GM23248 (cell line): ENCODE data around the gene HSD17B12. TPM values are rescaled to one million over a fixed set of nuclear protein-coding genes. Genes with fewer than 3 reads are reported as not detected.
"Not testable (repeated sequence)": the region's sequence is repeated elsewhere in the genome, so short reads cannot be mapped to it uniquely, and the experiment has no call there.

ENCODE experiments used
- DNase-seq: peaks from one replicate; pipeline ENCODE4 v3.0.0-alpha.2; 2015
- H2AFZ ChIP-seq: fragments of 200-600 bp; sonication (generic); 2 replicates; pipeline ENCODE4 v1.6.1; 2016; ENCODE audit warnings: antibody characterized with exemption
- H3F3A ChIP-seq: fragments of 200-600 bp; sonication (generic); 2 replicates; pipeline ENCODE4 v1.6.1; 2016; ENCODE audit warnings: mild to moderate bottlenecking, antibody characterized with exemption, mixed run types; ENCODE audit not compliant: insufficient read depth
- H3K27ac ChIP-seq: fragments of 200-600 bp; sonication (generic); 2 replicates; pipeline ENCODE4 v1.5.1; 2016; ENCODE audit warnings: mild to moderate bottlenecking
- H3K27me3 ChIP-seq: fragments of 200-600 bp; sonication (generic); replicated peaks from 2 replicates; pipeline ENCODE4 v1.6.1; 2016; ENCODE audit warnings: mild to moderate bottlenecking; ENCODE audit not compliant: insufficient read depth
- H3K36me3 ChIP-seq: fragments of 200-600 bp; sonication (generic); 2 replicates; pipeline ENCODE4 v1.6.1; 2016; ENCODE audit warnings: low read depth, mild to moderate bottlenecking
- H3K4me1 ChIP-seq: fragments of 200-600 bp; sonication (generic); 2 replicates; pipeline ENCODE4 v1.6.1; 2016; ENCODE audit warnings: mild to moderate bottlenecking; ENCODE audit not compliant: insufficient read depth
- H3K4me2 ChIP-seq: fragments of 200-600 bp; sonication (generic); one replicate; pipeline ENCODE4 v1.6.1; 2016; ENCODE audit warnings: mild to moderate bottlenecking; ENCODE audit not compliant: unreplicated experiment
- H3K4me3 ChIP-seq: fragments of 200-600 bp; sonication (generic); 2 replicates; pipeline ENCODE4 v1.5.1; 2016; ENCODE audit warnings: mild to moderate bottlenecking
- H3K79me2 ChIP-seq: fragments of 200-600 bp; sonication (generic); 2 replicates; pipeline ENCODE4 v1.6.1; 2016; ENCODE audit warnings: mild to moderate bottlenecking; ENCODE audit not compliant: insufficient read depth
- H3K9ac ChIP-seq: fragments of 200-600 bp; sonication (generic); 2 replicates; pipeline ENCODE4 v1.6.1; 2016; ENCODE audit warnings: mild to moderate bottlenecking
- H3K9me2 ChIP-seq: fragments of 200-600 bp; sonication (generic); 2 replicates; pipeline ENCODE4 v1.6.1; 2016; ENCODE audit warnings: mixed run types, mild to moderate bottlenecking, moderate library complexity; ENCODE audit not compliant: insufficient read depth
- H3K9me3 ChIP-seq: fragments of 200-600 bp; sonication (generic); one replicate; pipeline ENCODE4 v1.6.1; 2017; ENCODE audit warnings: low read depth
- H4K20me1 ChIP-seq: fragments of 200-600 bp; sonication (generic); 2 replicates; pipeline ENCODE4 v1.6.0; 2016; ENCODE audit not compliant: insufficient read depth
- EZH2 ChIP-seq: fragments of 200-600 bp; sonication (generic); IDR thresholded peaks from 2 replicates; pipeline ENCODE4 v1.6.1; 2018; ENCODE audit warnings: antibody characterized with exemption, mild to moderate bottlenecking; ENCODE audit not compliant: insufficient read depth, poor library complexity, severe bottlenecking
- EZH2phosphoT487 ChIP-seq: fragments of 200-600 bp; sonication (generic); IDR thresholded peaks from 2 replicates; pipeline ENCODE4 v1.6.1; 2018; ENCODE audit warnings: antibody characterized with exemption, moderate library complexity, mild to moderate bottlenecking, low read depth; ENCODE audit not compliant: insufficient read depth
- WGBS, 2 experiments: methylation state at CpG; one replicate each; pipeline ENCODE4 v1.1.6; 2015 to 2017; ENCODE audit warnings: low lambda C conversion rate in 2 of 2, low coverage in 1 of 2; ENCODE audit errors: missing lambda C conversion rate in 2 of 2; 5-methylcytosine and 5-hydroxymethylcytosine counted together
- in situ Hi-C: fragments of 300-500 bp; cut with MboI; formaldehyde crosslinking; loops from 2 replicates; pipeline ENCODE4 v1.15.0; 2020
- polyA plus RNA-seq: library from polyadenylated mRNA; unstranded; fragments of >200 nt; fragmentation: Nextera tagmentation; extraction: Ambion mirVana; gene quantifications from 2 replicates; pipeline ENCODE4 v1.2.1, GENCODE V29; 2016
- total RNA-seq: library from RNA; depleted of rRNA; stranded (reverse); fragments of >200 nt; shearing (Covaris generic); gene quantifications from 2 replicates; pipeline ENCODE4 v1.2.3, GENCODE V29; 2014

HSD17B12 gene
- total and polyA plus RNA-seq, 2 experiments from 2014 or later = 105 to 113 TPM

GRCh38 chr11:43664295-43664694 is 16.2 kb upstream of the HSD17B12 start:
- Histone ChIP-seq H3K9ac (no peak overlapping the region), H3K4me1 (no peaks in the 10 kb centered on the region), H3K9me2 (no peaks in the 10 kb centered on the region), H2AFZ (no peak overlapping the region), H3F3A (no peaks in the 10 kb centered on the region), H3K9me3 (no peaks in the 10 kb centered on the region), H3K4me2 (no peak overlapping the region), H3K4me3 (no peak overlapping the region), H3K27me3 (no peaks in the 10 kb centered on the region), H4K20me1 (no peaks in the 10 kb centered on the region), H3K36me3 (no peaks in the 10 kb centered on the region), H3K27ac (no peak overlapping the region), H3K79me2 (no peaks in the 10 kb centered on the region)
- in situ Hi-C loops = no loop called here
- TF ChIP-seq EZH2phosphoT487 = no peak
- TF ChIP-seq EZH2 = no peak
- no peak for DNase-seq
- 40 to 41% methylated on average over 1 of the region's 1 CpG for WGBS, 2 experiments

GRCh38 chr11:43671284-43671683 is 9.3 kb upstream of the HSD17B12 start:
- H3K9me2 ChIP-seq, H3K4me2 ChIP-seq, H2AFZ ChIP-seq, DNase-seq, H4K20me1 ChIP-seq, H3K27ac ChIP-seq, H3K9me3 ChIP-seq, H3K4me3 ChIP-seq, H3K36me3 ChIP-seq, in situ Hi-C loops, H3K79me2 ChIP-seq, H3K27me3 ChIP-seq, H3K9ac ChIP-seq, H3F3A ChIP-seq, H3K4me1 ChIP-seq: not testable (repeated sequence)
- 66 to 67% methylated on average over 6 of the region's 6 CpGs for WGBS, 2 experiments

- no peak for DNase-seq
- Histone ChIP-seq H3K4me1 (no peaks in the 10 kb centered on the region), H3K4me3 (no peak overlapping the region), H3K27me3 (no peaks in the 10 kb centered on the region), H3K79me2 (no peaks in the 10 kb centered on the region), H3F3A (no peaks in the 10 kb centered on the region), H3K36me3 (no peaks in the 10 kb centered on the region), H2AFZ (no peak overlapping the region), H3K27ac (no peak overlapping the region), H3K9me3 (no peaks in the 10 kb centered on the region), H3K4me2 (no peak overlapping the region), H3K9ac (no peak overlapping the region), H4K20me1 (no peaks in the 10 kb centered on the region), H3K9me2 (no peaks in the 10 kb centered on the region)
- in situ Hi-C loops = no loop called here
- 10 to 12% methylated on average over 3 of the region's 3 CpGs for WGBS, 2 experiments
- TF ChIP-seq EZH2 (no peak), EZH2phosphoT487 (no peak)
Observed at GRCh38 chr11:43674560-43674959, 6.0 kb upstream of the HSD17B12 start.

- 25 to 32% methylated on average over 2 of the region's 2 CpGs for WGBS, 2 experiments
- H3K36me3 ChIP-seq = no peaks in the 10 kb centered on the region
- no peaks in the 10 kb centered on the region for H4K20me1 ChIP-seq
- TF ChIP-seq EZH2phosphoT487 (no peak), EZH2 (no peak)
- H2AFZ ChIP-seq = no peak overlapping the region
- H3F3A ChIP-seq = peaks cover 3% of the 10 kb centered on the region
- no peak overlapping the region for H3K27ac ChIP-seq
- peaks cover 3% of the 10 kb centered on the region; the same call in 1 of the 2 replicates for H3K4me1 ChIP-seq
- no peaks in the 10 kb centered on the region for H3K27me3 ChIP-seq
- in situ Hi-C loops = no loop called here
- H3K9ac ChIP-seq = no peak overlapping the region
- H3K4me2 ChIP-seq = no peak overlapping the region
- H3K9me2 ChIP-seq = no peaks in the 10 kb centered on the region
- no peak for DNase-seq
- H3K4me3 ChIP-seq = no peak overlapping the region
- H3K79me2 ChIP-seq = peaks cover 2% of the 10 kb centered on the region
- no peaks in the 10 kb centered on the region for H3K9me3 ChIP-seq
Observed at GRCh38 chr11:43676933-43677332, 3.6 kb upstream of the HSD17B12 start.

GRCh38 chr11:43681401-43681942 is 934 bp downstream of the HSD17B12 start:
- Histone ChIP-seq H2AFZ (peak overlapping the region; percentile 76), H3K9me2 (no peaks in the 10 kb centered on the region), H3K27me3 (no peaks in the 10 kb centered on the region), H3K79me2 (peaks cover 48% of the 10 kb centered on the region), H3K9ac (peak overlapping the region; percentile 97), H4K20me1 (no peaks in the 10 kb centered on the region), H3K36me3 (peaks cover 10% of the 10 kb centered on the region), H3K4me3 (peak overlapping the region; percentile 87), H3K4me1 (peaks cover 6% of the 10 kb centered on the region; the same call in 1 of the 2 replicates), H3F3A (peaks cover 5% of the 10 kb centered on the region), H3K9me3 (no peaks in the 10 kb centered on the region), H3K4me2 (peak overlapping the region; percentile 100), H3K27ac (peak overlapping the region; percentile 97)
- WGBS, 2 experiments = 2 to 3% methylated on average over 12 of the region's 12 CpGs
- peak; percentile 52 for DNase-seq
- in situ Hi-C loops = no loop called here
- no peak for TF ChIP-seq EZH2phosphoT487
- no peak for TF ChIP-seq EZH2

- H3K79me2 ChIP-seq = peaks cover 54% of the 10 kb centered on the region
- H3K27me3 ChIP-seq, H3K9me2 ChIP-seq, H4K20me1 ChIP-seq, in situ Hi-C loops, H3F3A ChIP-seq, H3K9me3 ChIP-seq, H3K4me1 ChIP-seq: not testable (repeated sequence)
- DNase-seq = peak; percentile 6
- WGBS, 2 experiments = 89 to 90% methylated on average over 11 of the region's 11 CpGs
- H2AFZ ChIP-seq = peak overlapping the region; percentile 76
- peak overlapping the region; percentile 100 for H3K4me2 ChIP-seq
- H3K9ac ChIP-seq = peak overlapping the region; percentile 97
- H3K27ac ChIP-seq = peak overlapping the region; percentile 97
- peaks cover 10% of the 10 kb centered on the region for H3K36me3 ChIP-seq
- peak overlapping the region; percentile 87 for H3K4me3 ChIP-seq
Observed at GRCh38 chr11:43682081-43682480, 1.5 kb downstream of the HSD17B12 start.
